Right lobe of liver (tissue), 6 donors: ENCODE results near the gene CYP4F22. TPM values are rescaled to one million over a fixed set of nuclear protein-coding genes. Genes with fewer than 3 reads are reported as not detected.

ENCODE experiments used
- ATAC-seq, 4 donors: fragments of 200-7000 bp; cut with Tn5 transposase; one replicate each; pipeline ENCODE4 v1.9.1; 2020; ENCODE audit warnings: mild to moderate bottlenecking in 4 of 4, moderate library complexity in 4 of 4
- DNase-seq, 3 donors: peaks; one replicate each; pipeline ENCODE4 v3.0.0-alpha.2; 2020
- H3K27ac ChIP-seq, 3 donors: fragments of 200-600 bp; one replicate each; pipeline ENCODE4 v1.8.0; 2022
- H3K27me3 ChIP-seq, 2 donors: fragments of 200-600 bp; one replicate each; pipeline ENCODE4 v1.8.0; 2022
- H3K36me3 ChIP-seq, 4 donors: fragments of 200-600 bp; sonication (generic) in 1 of 4; one replicate each; pipeline versions ENCODE4 v1.5.1 to v1.8.0; 2017 to 2022; ENCODE audit warnings: control low read depth in 1 of 4
- H3K4me1 ChIP-seq, 4 donors: fragments of 200-600 bp; sonication (generic) in 1 of 4; one replicate each; pipeline versions ENCODE4 v1.5.1 to v1.8.0; 2017 to 2022; ENCODE audit warnings: control low read depth in 1 of 4
- H3K4me3 ChIP-seq, 3 donors: fragments of 200-600 bp; one replicate each; pipeline ENCODE4 v1.8.0; 2022
- H3K9me3 ChIP-seq, 4 donors: fragments of 200-600 bp; sonication (generic) in 1 of 4; one replicate each; pipeline versions ENCODE4 v1.5.1 to v1.8.0; 2017 to 2022; ENCODE audit warnings: control low read depth in 1 of 4
- POLR2A ChIP-seq: fragments of 450-650 bp; IDR thresholded peaks from one replicate; pipeline ENCODE4 v1.6.1; 2017; ENCODE audit warnings: antibody characterized with exemption, mild to moderate bottlenecking
- WGBS: methylation state at CpG from one replicate; pipeline ENCODE4 v1.1.6; 2018; ENCODE audit warnings: low coverage, low lambda C conversion rate; ENCODE audit not compliant: insufficient coverage; ENCODE audit errors: missing lambda C conversion rate; 5-methylcytosine and 5-hydroxymethylcytosine counted together
- intact Hi-C, 2 donors: fragments of 100-400 bp; cut with DNase I; formaldehyde crosslinking; loops; one replicate each; pipeline versions ENCODE4 v1.11.2 to v1.14.1; 2022
- total RNA-seq, 6 experiments: library from RNA; depleted of rRNA in 2 of 6; stranded (reverse); fragments of >200 nt in 2 of 6; fragmentation: NEBNext Ultra II Directional in 3 of 6; extraction: Animal tissue kit (Norgen Biotek cat#: 25700) in 3 of 6; gene quantifications; one replicate each; pipeline versions ENCODE4 v1.1.0 to v1.2.4, GENCODE V29; 2016 to 2023
- TF ChIP-seq, protein P1 (sequence below), 4 donors: fragments of 200-600 bp in 3 of 4; fragments of 450-650 bp in 1 of 4; IDR thresholded peaks; one replicate each; pipeline versions ENCODE4 v1.5.1 to v1.8.0; 2016 to 2022; ENCODE audit warnings: antibody characterized with exemption in 4 of 4, mild to moderate bottlenecking in 2 of 4
- donor health status: DM: no; HTN: yes; CAD: no.
- donor health status: DM: no; HTN: no; CAD: no.
- donor health status: DM: no; HTN: no; CAD: no.
- donor health status: DM: no; HTN: yes; CAD: no.
- donor health status: DM: no; HTN: yes; CAD: no.

CYP4F22 gene
- total RNA-seq, 6 experiments from 2014 or later = 0.95 to 6.0 (median 4.5) TPM

- TF ChIP-seq POLR2A = no peak
- Histone ChIP-seq H3K36me3 (no peaks in the 10 kb centered on the region), H3K9me3 (no peaks in the 10 kb centered on the region), H3K27ac (no peak overlapping the region), H3K27me3 (no peaks in the 10 kb centered on the region), H3K4me3 (no peak overlapping the region), H3K4me1 (peaks cover 0 to 5% (median 0%) of the 10 kb centered on the region in 4 donors)
- peak in 1 of 3 donors; percentile 7 for DNase-seq
- 74% methylated on average over 7 of the region's 7 CpGs for WGBS
- peak in 1 of 4 donors; percentile 19 for ATAC-seq
- intact Hi-C loops = loop anchor here in 1 of 2 donors (10.0 kb wide), 1 partner anchor 400 kb away; no protein-coding TSS in a partner anchor
These were observed 56.3 kb downstream of the CYP4F22 start for GRCh38 chr19:15564534-15565168.

GRCh38 chr19:15570420-15570819, 62.1 kb downstream of the CYP4F22 start:
- no peak overlapping the region for H3K27ac ChIP-seq
- no peaks in the 10 kb centered on the region for H3K27me3 ChIP-seq
- H3K9me3 ChIP-seq = no peaks in the 10 kb centered on the region
- intact Hi-C loops = no loop called here
- 69% methylated on average over 3 of the region's 3 CpGs for WGBS
- no peak overlapping the region for H3K4me3 ChIP-seq
- no peak for DNase-seq
- no peaks in the 10 kb centered on the region for H3K36me3 ChIP-seq
- H3K4me1 ChIP-seq = no peaks in the 10 kb centered on the region
- no peak for TF ChIP-seq POLR2A
- TF ChIP-seq, protein P1, sequence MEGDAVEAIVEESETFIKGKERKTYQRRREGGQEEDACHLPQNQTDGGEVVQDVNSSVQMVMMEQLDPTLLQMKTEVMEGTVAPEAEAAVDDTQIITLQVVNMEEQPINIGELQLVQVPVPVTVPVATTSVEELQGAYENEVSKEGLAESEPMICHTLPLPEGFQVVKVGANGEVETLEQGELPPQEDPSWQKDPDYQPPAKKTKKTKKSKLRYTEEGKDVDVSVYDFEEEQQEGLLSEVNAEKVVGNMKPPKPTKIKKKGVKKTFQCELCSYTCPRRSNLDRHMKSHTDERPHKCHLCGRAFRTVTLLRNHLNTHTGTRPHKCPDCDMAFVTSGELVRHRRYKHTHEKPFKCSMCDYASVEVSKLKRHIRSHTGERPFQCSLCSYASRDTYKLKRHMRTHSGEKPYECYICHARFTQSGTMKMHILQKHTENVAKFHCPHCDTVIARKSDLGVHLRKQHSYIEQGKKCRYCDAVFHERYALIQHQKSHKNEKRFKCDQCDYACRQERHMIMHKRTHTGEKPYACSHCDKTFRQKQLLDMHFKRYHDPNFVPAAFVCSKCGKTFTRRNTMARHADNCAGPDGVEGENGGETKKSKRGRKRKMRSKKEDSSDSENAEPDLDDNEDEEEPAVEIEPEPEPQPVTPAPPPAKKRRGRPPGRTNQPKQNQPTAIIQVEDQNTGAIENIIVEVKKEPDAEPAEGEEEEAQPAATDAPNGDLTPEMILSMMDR (IDR thresholded peaks at IDR 0.05) = no peak
- ATAC-seq = no peak

- peak in 2 of 3 donors; percentile 13 to 20 for DNase-seq
- intact Hi-C loops = no loop called here
- H3K4me3 ChIP-seq = no peak overlapping the region
- H3K9me3 ChIP-seq = no peaks in the 10 kb centered on the region
- H3K4me1 ChIP-seq = no peaks in the 10 kb centered on the region
- WGBS = 58% methylated on average over 3 of the region's 6 CpGs
- TF ChIP-seq, protein P1 (IDR thresholded peaks at IDR 0.05) = no peak
- TF ChIP-seq POLR2A = no peak
- no peak overlapping the region for H3K27ac ChIP-seq
- no peak for ATAC-seq
- H3K36me3 ChIP-seq = no peaks in the 10 kb centered on the region
- no peaks in the 10 kb centered on the region for H3K27me3 ChIP-seq
These were observed 67.1 kb downstream of the CYP4F22 start for GRCh38 chr19:15575406-15575805.

- Histone ChIP-seq H3K27me3 (no peaks in the 10 kb centered on the region), H3K9me3 (no peaks in the 10 kb centered on the region), H3K36me3 (no peaks in the 10 kb centered on the region), H3K4me3 (no peak overlapping the region), H3K4me1 (no peaks in the 10 kb centered on the region), H3K27ac (no peak overlapping the region)
- intact Hi-C loops = no loop called here
- TF ChIP-seq, protein P1 (IDR thresholded peaks at IDR 0.05) = no peak
- TF ChIP-seq POLR2A = no peak
- 79% methylated on average over 10 of the region's 12 CpGs for WGBS
- no peak for ATAC-seq
- peak in 2 of 3 donors; percentile 21 to 31 for DNase-seq
These were observed 68.3 kb downstream of the CYP4F22 start for GRCh38 chr19:15576526-15577156.

DNA sequence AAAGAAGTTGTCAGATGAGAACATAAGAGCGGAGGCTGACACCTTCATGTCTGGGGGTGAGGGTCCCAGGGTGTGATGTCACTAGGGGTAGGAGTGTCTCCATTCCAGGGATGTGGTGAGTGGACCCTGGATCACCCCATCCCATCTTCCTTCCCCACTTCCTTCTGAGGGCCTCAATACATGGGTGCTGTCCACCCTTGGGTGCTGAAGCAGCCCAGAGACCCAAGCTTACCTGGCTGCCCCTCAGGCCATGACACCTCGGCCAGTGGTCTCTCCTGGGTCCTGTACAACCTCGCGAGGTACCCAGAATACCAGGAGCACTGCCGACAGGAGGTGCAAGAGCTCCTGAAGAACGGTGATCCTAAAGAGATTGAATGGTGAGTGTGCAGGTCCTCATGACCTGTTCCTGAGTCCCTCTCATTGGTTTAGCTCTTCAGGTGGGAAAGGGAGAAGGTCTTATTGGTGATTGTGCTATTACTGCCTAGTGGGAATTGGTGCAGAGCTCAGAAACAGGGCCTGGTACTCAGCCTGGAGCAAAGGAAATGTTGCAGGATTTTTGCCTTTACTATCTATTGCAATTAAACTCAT, 69.0 kb downstream of the CYP4F22 start:
- TF ChIP-seq, protein P1 (IDR thresholded peaks at IDR 0.05) = no peak
- no peak for TF ChIP-seq POLR2A
- Histone ChIP-seq H3K27me3 (no peaks in the 10 kb centered on the region), H3K4me1 (no peaks in the 10 kb centered on the region), H3K4me3 (no peak overlapping the region), H3K36me3 (no peaks in the 10 kb centered on the region), H3K27ac (no peak overlapping the region), H3K9me3 (no peaks in the 10 kb centered on the region)
- intact Hi-C loops = no loop called here
- ATAC-seq (peak in 1 of 4 donors; percentile 14), DNase-seq (peak in 2 of 3 donors; percentile 17)
- 80% methylated on average over 2 of the region's 6 CpGs for whole genome bisulfite sequencing
